ENCODE results near the gene IL17C. TPM values are rescaled to one million over a fixed set of nuclear protein-coding genes. Genes with fewer than 3 reads are reported as not detected.

Gene IL17C
- total RNA-seq, 2 donors from 2014 or later, result 0.65 to 0.86 TPM

- peak overlapping the region; percentile 87 for H3K4me3 Mint-ChIP-seq
- no peaks in the 10 kb centered on the region for H3K9me3 ChIP-seq (ENCODE audit: control insufficient read depth, low read length, poor library complexity, severe bottlenecking)
- no peak for DNase-seq
- H3K27ac Mint-ChIP-seq, result peak overlapping the region; percentile 56
- no peaks in the 10 kb centered on the region for H3K36me3 Mint-ChIP-seq (ENCODE audit: low read depth)
- peaks cover 34% of the 10 kb centered on the region for H3K4me1 Mint-ChIP-seq
- no peak for ATAC-seq
- no peaks in the 10 kb centered on the region for H3K27me3 Mint-ChIP-seq
Observed at GRCh38 chr16:88684569-88685155, 46.3 kb downstream of the IL17C start.

GRCh38 chr16:88685156-88686061, 47.0 kb downstream of the IL17C start:
- Mint-ChIP-seq H3K4me1 (peaks cover 35% of the 10 kb centered on the region), H3K36me3 (ENCODE audit: low read depth) (no peaks in the 10 kb centered on the region), H3K4me3 (peak overlapping the region; percentile 87), H3K27me3 (no peaks in the 10 kb centered on the region), H3K27ac (peak overlapping the region; percentile 56)
- peak in 1 of 3 donors; percentile 52 for DNase-seq
- no peaks in the 10 kb centered on the region for H3K9me3 ChIP-seq (ENCODE audit: control insufficient read depth, low read length, poor library complexity, severe bottlenecking)
- ATAC-seq, result peak; percentile 25

- Mint-ChIP-seq H3K27ac (peak overlapping the region; percentile 11), H3K36me3 (ENCODE audit: low read depth) (no peaks in the 10 kb centered on the region), H3K4me1 (peaks cover 37% of the 10 kb centered on the region), H3K27me3 (no peaks in the 10 kb centered on the region), H3K4me3 (peak overlapping the region; percentile 87)
- ATAC-seq (peak; percentile 62), DNase-seq (peak in 2 of 3 donors; percentile 53 to 57)
- H3K9me3 ChIP-seq (ENCODE audit: control insufficient read depth, low read length, poor library complexity, severe bottlenecking), result no peaks in the 10 kb centered on the region
Observed at GRCh38 chr16:88686062-88686438, 47.7 kb downstream of the IL17C start.

- no peaks in the 10 kb centered on the region for H3K36me3 Mint-ChIP-seq (ENCODE audit: low read depth)
- H3K4me1 Mint-ChIP-seq, result peaks cover 36% of the 10 kb centered on the region
- peak; percentile 79 to 87 (median 85) for DNase-seq
- no peaks in the 10 kb centered on the region for H3K9me3 ChIP-seq (ENCODE audit: control insufficient read depth, low read length, poor library complexity, severe bottlenecking)
- H3K27ac Mint-ChIP-seq, result peak within 1 kb of the TSS; percentile 56
- H3K4me3 Mint-ChIP-seq, result peak within 1 kb of the TSS; percentile 87
- peak; percentile 86 for ATAC-seq
- H3K27me3 Mint-ChIP-seq, result no peaks in the 10 kb centered on the region
Observed at GRCh38 chr16:88686439-88687253, 48.3 kb downstream of the IL17C start, which contains the start of gene SNAI3. TSS of gene SNAI3 (minus strand) at chr16:88686507. CDS start at chr16:88686406, 101 bp downstream.

- H3K27me3 Mint-ChIP-seq, result no peaks in the 10 kb centered on the region
- no peak for DNase-seq
- peaks cover 33% of the 10 kb centered on the region for H3K4me1 Mint-ChIP-seq
- no peak for ATAC-seq
- no peaks in the 10 kb centered on the region for H3K36me3 Mint-ChIP-seq (ENCODE audit: low read depth)
- H3K4me3 Mint-ChIP-seq, result peak overlapping the region; percentile 5
- H3K27ac Mint-ChIP-seq, result no peak overlapping the region
- no peaks in the 10 kb centered on the region for H3K9me3 ChIP-seq (ENCODE audit: control insufficient read depth, low read length, poor library complexity, severe bottlenecking)
Observed at GRCh38 chr16:88687254-88687576, 48.8 kb downstream of the IL17C start.

- ATAC-seq, result no peak
- no peak overlapping the region for H3K4me3 Mint-ChIP-seq
- H3K4me1 Mint-ChIP-seq, result peaks cover 32% of the 10 kb centered on the region
Observed at GRCh38 chr16:88687676-88688012, 49.3 kb downstream of the IL17C start.

GRCh38 chr16:88688013-88688778, 49.8 kb downstream of the IL17C start:
- ATAC-seq, result no peak
- DNase-seq, result no peak
- H3K9me3 ChIP-seq (ENCODE audit: control insufficient read depth, low read length, poor library complexity, severe bottlenecking), result no peaks in the 10 kb centered on the region
- Mint-ChIP-seq H3K27me3 (no peaks in the 10 kb centered on the region), H3K27ac (no peak overlapping the region), H3K4me3 (no peak overlapping the region), H3K36me3 (ENCODE audit: low read depth) (no peaks in the 10 kb centered on the region), H3K4me1 (peaks cover 34% of the 10 kb centered on the region)

More at GRCh38 chr16:88687676-88688012, 49.3 kb downstream of the IL17C start:
- DNase-seq, result no peak
- Mint-ChIP-seq H3K27ac (no peak overlapping the region), H3K36me3 (ENCODE audit: low read depth) (no peaks in the 10 kb centered on the region), H3K27me3 (no peaks in the 10 kb centered on the region)
- H3K9me3 ChIP-seq (ENCODE audit: control insufficient read depth, low read length, poor library complexity, severe bottlenecking), result no peaks in the 10 kb centered on the region

Other genes starting within 250 kb of the IL17C start
- gene ZFPM1, start 185.3 kb upstream of the IL17C start, total RNA-seq, result 10 to 100 TPM; 24.6 to 29.4 TPM
- 100 to 1,000 TPM; 100 to 141 TPM for gene ZC3H18, start 68.2 kb upstream of the IL17C start, total RNA-seq
- 100 to 1,000 TPM; 346 to 383 TPM for gene CYBA, start 12.5 kb downstream of the IL17C start, total RNA-seq
- 10 to 100 TPM; 40.4 to 72.8 TPM for gene MVD, start 24.5 kb downstream of the IL17C start, total RNA-seq
- 10 to 100 TPM in 1 of 2 donors, 1 to 10 TPM in 1; 7.7 to 10.2 TPM for gene SNAI3, start 47.9 kb downstream of the IL17C start, total RNA-seq
- gene RNF166, start 67.8 kb downstream of the IL17C start, total RNA-seq, result 100 to 1,000 TPM; 235 to 398 TPM
- 10 to 100 TPM; 22.4 to 33.6 TPM for gene CTU2, start 67.9 kb downstream of the IL17C start, total RNA-seq
- gene PIEZO1, start 146.6 kb downstream of the IL17C start, total RNA-seq, result 100 to 1,000 TPM; 272 to 318 TPM
- gene CDT1, start 165.2 kb downstream of the IL17C start, total RNA-seq, result 1 to 10 TPM in 1 of 2 donors, under 1 TPM in 1; 0.42 to 1.3 TPM
- gene APRT, start 173.4 kb downstream of the IL17C start, total RNA-seq, result 100 to 1,000 TPM; 130 to 158 TPM
- 10 to 100 TPM; 37.2 to 38.6 TPM for gene GALNS, start 218.4 kb downstream of the IL17C start, total RNA-seq
- 10 to 100 TPM; 33.5 to 43.0 TPM for gene TRAPPC2L, start 218.6 kb downstream of the IL17C start, total RNA-seq
- gene PABPN1L, start 228.1 kb downstream of the IL17C start, total RNA-seq, result not detected

All from T-helper 17 cell (primary cell).